GM06990 (cell line): ENCODE data around the gene NCK1.
"Not testable (repeated sequence)": the region's sequence is repeated elsewhere in the genome, so short reads cannot be mapped to it uniquely, and the experiment has no call there.

ENCODE experiments used
- DNase-seq: peaks from one replicate; pipeline ENCODE4 v3.0.0-alpha.2; 2011; ENCODE audit not compliant: insufficient read length; ENCODE audit errors: extremely low read depth
- H3K27me3 ChIP-seq: replicated peaks from 2 replicates; pipeline ENCODE4 v1.6.0; 2011; ENCODE audit warnings: low read length; ENCODE audit not compliant: control insufficient read depth, insufficient read depth
- H3K36me3 ChIP-seq: 2 replicates; pipeline ENCODE4 v1.5.1; 2011; ENCODE audit warnings: low read length; ENCODE audit not compliant: control insufficient read depth, insufficient read depth
- H3K4me3 ChIP-seq: replicated peaks from 2 replicates; pipeline ENCODE4 v1.5.1; 2011; ENCODE audit warnings: low read depth, mild to moderate bottlenecking, control low read depth, low read length
- TF ChIP-seq, protein P1 (sequence below): IDR thresholded peaks from 2 replicates; pipeline ENCODE4 v1.5.1; 2011; ENCODE audit warnings: low read length, control low read depth, mild to moderate bottlenecking, inconsistent platforms; ENCODE audit not compliant: insufficient read depth, poor library complexity, severe bottlenecking

NCK1 gene

GRCh38 chr3:136979684-136980083 lies 117.7 kb downstream of the NCK1 start:
- Histone ChIP-seq H3K27me3 (no peaks in the 10 kb centered on the region), H3K4me3 (no peak overlapping the region), H3K36me3 (no peaks in the 10 kb centered on the region)
- TF ChIP-seq, protein P1, sequence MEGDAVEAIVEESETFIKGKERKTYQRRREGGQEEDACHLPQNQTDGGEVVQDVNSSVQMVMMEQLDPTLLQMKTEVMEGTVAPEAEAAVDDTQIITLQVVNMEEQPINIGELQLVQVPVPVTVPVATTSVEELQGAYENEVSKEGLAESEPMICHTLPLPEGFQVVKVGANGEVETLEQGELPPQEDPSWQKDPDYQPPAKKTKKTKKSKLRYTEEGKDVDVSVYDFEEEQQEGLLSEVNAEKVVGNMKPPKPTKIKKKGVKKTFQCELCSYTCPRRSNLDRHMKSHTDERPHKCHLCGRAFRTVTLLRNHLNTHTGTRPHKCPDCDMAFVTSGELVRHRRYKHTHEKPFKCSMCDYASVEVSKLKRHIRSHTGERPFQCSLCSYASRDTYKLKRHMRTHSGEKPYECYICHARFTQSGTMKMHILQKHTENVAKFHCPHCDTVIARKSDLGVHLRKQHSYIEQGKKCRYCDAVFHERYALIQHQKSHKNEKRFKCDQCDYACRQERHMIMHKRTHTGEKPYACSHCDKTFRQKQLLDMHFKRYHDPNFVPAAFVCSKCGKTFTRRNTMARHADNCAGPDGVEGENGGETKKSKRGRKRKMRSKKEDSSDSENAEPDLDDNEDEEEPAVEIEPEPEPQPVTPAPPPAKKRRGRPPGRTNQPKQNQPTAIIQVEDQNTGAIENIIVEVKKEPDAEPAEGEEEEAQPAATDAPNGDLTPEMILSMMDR, result no peak
- no peak for DNase-seq

GRCh38 chr3:136982033-136982432 lies 120.0 kb downstream of the NCK1 start:
- no peak overlapping the region for H3K4me3 ChIP-seq
- no peak for DNase-seq
- H3K36me3 ChIP-seq, result no peaks in the 10 kb centered on the region
- H3K27me3 ChIP-seq, result no peaks in the 10 kb centered on the region
- TF ChIP-seq, protein P1, result no peak

DNA sequence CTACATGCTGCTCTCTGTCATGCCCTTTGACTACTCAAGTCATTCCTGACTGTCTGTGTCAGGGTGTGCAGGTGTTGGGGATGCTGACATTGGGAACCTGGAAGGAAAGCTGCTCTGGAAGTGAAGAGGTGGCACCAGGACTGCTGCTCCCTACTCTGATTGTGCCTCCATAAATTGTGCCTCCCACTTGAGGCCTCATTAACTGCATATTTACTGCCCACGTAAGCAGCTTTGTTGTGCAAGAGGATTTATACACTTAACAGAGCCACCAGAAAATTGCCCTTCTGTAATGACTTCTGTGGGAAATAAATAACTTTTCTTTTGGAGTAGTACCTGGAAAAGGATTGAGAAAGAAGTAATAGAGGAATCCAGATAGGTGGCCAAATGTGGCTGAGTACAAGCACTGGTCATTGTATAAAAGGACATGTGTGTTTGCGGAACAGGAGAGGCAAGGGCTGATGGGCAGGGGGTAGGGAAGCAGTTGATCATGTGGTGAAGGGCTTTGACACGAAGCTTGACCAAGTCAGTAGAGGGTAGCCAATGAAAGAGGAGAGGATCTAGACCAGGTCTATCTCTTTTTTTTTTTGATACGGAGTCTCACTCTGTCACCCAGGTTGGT lies 120.6 kb downstream of the NCK1 start:
- DNase-seq, result no peak
- TF ChIP-seq, protein P1, result no peak
- no peaks in the 10 kb centered on the region for H3K36me3 ChIP-seq
- no peaks in the 10 kb centered on the region for H3K27me3 ChIP-seq
- no peak overlapping the region for H3K4me3 ChIP-seq

- TF ChIP-seq, protein P1, result no peak
- Histone ChIP-seq H3K4me3 (no peak overlapping the region), H3K36me3 (no peaks in the 10 kb centered on the region), H3K27me3 (no peaks in the 10 kb centered on the region)
- DNase-seq, result no peak
Observed at GRCh38 chr3:136984837-136985236, 122.8 kb downstream of the NCK1 start.

GRCh38 chr3:136987398-136987980 lies 125.5 kb downstream of the NCK1 start:
- DNase-seq, H3K4me3 ChIP-seq, H3K27me3 ChIP-seq, H3K36me3 ChIP-seq: not testable (repeated sequence)

DNA sequence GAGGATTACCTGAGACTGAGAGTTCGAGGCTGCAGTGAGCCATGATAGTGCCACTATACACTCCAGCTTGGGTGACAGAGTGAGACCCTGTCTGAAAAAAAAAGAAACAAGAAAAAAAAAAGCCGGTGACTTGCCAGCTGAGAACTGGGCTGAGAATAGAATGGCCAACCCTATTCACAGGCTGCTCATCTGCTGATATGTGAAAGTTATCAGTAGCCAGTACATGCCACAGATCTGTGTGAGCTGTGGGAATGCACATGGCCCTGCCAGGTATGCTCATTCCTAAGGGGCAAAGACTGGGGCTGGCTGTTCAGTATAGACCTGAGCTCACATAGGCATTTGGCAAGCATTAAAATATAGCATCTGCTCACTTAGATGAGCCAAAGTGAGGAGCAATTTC lies 126.6 kb downstream of the NCK1 start:
- Histone ChIP-seq H3K27me3 (no peaks in the 10 kb centered on the region), H3K36me3 (no peaks in the 10 kb centered on the region), H3K4me3 (no peak overlapping the region)
- DNase-seq, result no peak
- TF ChIP-seq, protein P1, result no peak
